Lower leg skin (tissue), 3 donors: Measurements from ENCODE around the gene ADRB1.

Source experiments
- POLR2A ChIP-seq, 2 donors: fragments of 450-650 bp; IDR thresholded peaks; one replicate each; pipeline ENCODE4 v1.6.1; 2016 to 2017; ENCODE audit warnings: antibody characterized with exemption in 2 of 2, mild to moderate bottlenecking in 1 of 2, moderate library complexity in 1 of 2
- TF ChIP-seq, protein P1 (sequence below), 3 donors: fragments of 450-650 bp; IDR thresholded peaks; one replicate each; pipeline ENCODE4 v1.5.1; 2016; ENCODE audit warnings: antibody characterized with exemption in 3 of 3, mild to moderate bottlenecking in 3 of 3, moderate library complexity in 2 of 3

DNA sequence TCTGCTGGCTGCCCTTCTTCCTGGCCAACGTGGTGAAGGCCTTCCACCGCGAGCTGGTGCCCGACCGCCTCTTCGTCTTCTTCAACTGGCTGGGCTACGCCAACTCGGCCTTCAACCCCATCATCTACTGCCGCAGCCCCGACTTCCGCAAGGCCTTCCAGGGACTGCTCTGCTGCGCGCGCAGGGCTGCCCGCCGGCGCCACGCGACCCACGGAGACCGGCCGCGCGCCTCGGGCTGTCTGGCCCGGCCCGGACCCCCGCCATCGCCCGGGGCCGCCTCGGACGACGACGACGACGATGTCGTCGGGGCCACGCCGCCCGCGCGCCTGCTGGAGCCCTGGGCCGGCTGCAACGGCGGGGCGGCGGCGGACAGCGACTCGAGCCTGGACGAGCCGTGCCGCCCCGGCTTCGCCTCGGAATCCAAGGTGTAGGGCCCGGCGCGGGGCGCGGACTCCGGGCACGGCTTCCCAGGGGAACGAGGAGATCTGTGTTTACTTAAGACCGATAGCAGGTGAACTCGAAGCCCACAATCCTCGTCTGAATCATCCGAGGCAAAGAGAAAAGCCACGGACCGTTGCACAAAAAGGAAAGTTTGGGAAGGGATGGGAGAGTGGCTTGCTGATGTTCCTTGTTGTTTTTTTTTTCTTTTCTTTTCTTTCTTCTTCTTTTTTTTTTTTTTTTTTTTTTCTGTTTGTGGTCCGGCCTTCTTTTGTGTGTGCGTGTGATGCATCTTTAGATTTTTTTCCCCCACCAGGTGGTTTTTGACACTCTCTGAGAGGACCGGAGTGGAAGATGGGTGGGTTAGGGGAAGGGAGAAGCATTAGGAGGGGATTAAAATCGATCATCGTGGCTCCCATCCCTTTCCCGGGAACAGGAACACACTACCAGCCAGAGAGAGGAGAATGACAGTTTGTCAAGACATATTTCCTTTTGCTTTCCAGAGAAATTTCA, 1.7 kb downstream of the ADRB1 start:
- TF ChIP-seq, protein P1, sequence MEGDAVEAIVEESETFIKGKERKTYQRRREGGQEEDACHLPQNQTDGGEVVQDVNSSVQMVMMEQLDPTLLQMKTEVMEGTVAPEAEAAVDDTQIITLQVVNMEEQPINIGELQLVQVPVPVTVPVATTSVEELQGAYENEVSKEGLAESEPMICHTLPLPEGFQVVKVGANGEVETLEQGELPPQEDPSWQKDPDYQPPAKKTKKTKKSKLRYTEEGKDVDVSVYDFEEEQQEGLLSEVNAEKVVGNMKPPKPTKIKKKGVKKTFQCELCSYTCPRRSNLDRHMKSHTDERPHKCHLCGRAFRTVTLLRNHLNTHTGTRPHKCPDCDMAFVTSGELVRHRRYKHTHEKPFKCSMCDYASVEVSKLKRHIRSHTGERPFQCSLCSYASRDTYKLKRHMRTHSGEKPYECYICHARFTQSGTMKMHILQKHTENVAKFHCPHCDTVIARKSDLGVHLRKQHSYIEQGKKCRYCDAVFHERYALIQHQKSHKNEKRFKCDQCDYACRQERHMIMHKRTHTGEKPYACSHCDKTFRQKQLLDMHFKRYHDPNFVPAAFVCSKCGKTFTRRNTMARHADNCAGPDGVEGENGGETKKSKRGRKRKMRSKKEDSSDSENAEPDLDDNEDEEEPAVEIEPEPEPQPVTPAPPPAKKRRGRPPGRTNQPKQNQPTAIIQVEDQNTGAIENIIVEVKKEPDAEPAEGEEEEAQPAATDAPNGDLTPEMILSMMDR (IDR thresholded peaks at IDR 0.05): no peak
- no peak for TF ChIP-seq POLR2A (IDR thresholded peaks at IDR 0.05)
